LNCaP clone FGC (cell line): ENCODE measurements around the gene YWHAE.

Experiments
- DNase-seq: peaks from one replicate; pipeline ENCODE4 v3.0.0-alpha.2; 2011; ENCODE audit warnings: low read depth
- H3K4me3 ChIP-seq: 2 replicates; pipeline ENCODE4 v1.5.1; 2011; ENCODE audit warnings: mild to moderate bottlenecking, low read depth, low read length, control low read depth
- TF ChIP-seq, protein P1 (sequence below): IDR thresholded peaks from 2 replicates; pipeline ENCODE4 v1.5.1; 2012; ENCODE audit warnings: mild to moderate bottlenecking; ENCODE audit not compliant: control insufficient read depth, insufficient read depth; ENCODE audit errors: extremely low read depth

The YWHAE gene

DNA sequence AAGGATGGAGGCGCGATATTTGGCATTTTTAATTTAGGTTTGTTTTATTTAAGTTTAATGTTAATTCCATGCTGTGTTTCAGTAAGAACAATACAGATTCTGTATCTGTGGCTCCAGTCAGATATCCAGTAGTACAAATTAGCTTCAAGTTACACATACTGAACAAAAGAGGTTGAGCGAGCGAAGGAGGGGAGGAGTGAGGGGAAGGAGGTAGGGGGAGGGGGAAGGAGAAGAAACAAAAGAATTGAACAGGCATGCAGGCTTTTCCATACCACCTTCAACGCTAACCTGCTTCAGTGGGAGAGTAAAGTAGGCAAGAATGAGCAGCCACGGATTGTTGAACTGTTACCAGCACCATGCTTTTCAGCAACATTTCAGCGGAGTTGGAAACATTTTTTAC, 55.5 kb downstream of the YWHAE start:
- TF ChIP-seq, protein P1, sequence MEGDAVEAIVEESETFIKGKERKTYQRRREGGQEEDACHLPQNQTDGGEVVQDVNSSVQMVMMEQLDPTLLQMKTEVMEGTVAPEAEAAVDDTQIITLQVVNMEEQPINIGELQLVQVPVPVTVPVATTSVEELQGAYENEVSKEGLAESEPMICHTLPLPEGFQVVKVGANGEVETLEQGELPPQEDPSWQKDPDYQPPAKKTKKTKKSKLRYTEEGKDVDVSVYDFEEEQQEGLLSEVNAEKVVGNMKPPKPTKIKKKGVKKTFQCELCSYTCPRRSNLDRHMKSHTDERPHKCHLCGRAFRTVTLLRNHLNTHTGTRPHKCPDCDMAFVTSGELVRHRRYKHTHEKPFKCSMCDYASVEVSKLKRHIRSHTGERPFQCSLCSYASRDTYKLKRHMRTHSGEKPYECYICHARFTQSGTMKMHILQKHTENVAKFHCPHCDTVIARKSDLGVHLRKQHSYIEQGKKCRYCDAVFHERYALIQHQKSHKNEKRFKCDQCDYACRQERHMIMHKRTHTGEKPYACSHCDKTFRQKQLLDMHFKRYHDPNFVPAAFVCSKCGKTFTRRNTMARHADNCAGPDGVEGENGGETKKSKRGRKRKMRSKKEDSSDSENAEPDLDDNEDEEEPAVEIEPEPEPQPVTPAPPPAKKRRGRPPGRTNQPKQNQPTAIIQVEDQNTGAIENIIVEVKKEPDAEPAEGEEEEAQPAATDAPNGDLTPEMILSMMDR: no peak
- no peak for DNase-seq
- H3K4me3 ChIP-seq: no peak overlapping the region

DNA sequence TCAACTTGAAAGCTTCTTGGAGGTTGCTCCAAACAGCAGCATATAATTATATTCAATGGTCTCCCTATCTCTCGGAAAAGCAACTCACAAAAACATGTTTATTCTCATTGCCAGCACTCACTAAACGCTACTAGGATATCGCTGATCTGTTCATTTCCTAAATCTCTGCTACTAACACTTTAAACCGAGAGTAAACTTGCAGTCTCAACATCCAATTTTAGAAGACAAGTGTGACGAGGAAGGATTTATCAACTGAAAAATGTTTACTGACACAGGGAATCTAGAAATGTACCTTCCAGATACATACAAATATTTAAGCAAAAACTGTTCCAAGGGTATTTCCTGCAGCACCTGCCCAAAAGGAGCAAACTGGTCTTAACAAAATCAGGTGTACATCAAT, 56.5 kb downstream of the YWHAE start:
- H3K4me3 ChIP-seq: no peak overlapping the region
- no peak for DNase-seq
- TF ChIP-seq, protein P1: no peak

- H3K4me3 ChIP-seq: no peak overlapping the region
- DNase-seq: no peak
- TF ChIP-seq, protein P1: no peak
Measured at GRCh38 chr17:1340371-1340770, 59.7 kb downstream of the YWHAE start.

DNA sequence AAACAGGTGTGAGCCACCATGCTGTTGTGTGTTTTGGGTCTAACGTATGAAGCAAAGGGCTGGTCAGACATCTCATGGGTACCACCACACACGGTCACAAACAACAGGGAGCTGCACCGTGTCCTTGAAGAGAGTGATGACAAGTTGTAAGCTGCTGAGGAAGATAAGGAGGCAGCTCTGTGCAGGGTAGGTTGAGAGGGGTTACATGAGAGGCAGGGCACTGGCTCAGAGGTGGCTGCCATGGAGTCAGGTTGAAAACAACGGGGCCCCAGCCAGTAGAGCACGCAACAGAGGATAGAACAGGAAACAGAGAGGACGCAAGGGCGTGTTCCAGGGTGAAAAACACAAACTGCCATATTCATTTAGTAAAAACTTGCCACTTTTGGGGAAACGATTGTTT, 68.3 kb downstream of the YWHAE start:
- TF ChIP-seq, protein P1: no peak
- DNase-seq: no peak
- H3K4me3 ChIP-seq: no peak overlapping the region

DNA sequence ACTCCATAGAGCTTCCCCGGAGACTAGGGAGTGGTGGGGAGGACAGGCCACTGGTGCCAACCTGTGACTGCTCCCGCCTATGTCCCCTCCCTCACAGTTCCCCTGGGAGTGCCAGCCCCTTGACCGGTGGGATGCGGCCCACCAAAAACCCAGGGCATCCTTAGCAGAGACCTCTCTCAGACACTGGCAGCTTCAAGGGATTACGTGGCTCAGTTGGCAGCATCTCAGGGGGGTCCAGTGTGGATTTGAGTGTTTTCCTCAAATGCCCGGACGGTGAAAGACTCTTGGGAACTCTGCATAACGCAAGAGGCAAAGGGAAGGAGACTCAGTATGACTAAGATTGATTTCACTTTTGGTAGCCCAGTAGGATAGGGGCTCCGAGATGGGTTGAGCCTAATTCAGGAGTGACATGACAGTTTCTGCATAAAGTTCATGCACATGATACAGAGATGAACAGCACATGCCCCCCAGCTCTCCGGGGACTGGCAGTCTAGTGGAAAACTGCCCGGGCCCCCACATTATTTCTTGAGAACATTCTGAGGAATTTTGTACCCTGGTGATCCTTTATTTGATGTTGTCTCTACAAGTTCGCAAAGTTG, 70.2 kb downstream of the YWHAE start:
- DNase-seq: no peak
- H3K4me3 ChIP-seq: no peak overlapping the region
- TF ChIP-seq, protein P1: no peak

DNA sequence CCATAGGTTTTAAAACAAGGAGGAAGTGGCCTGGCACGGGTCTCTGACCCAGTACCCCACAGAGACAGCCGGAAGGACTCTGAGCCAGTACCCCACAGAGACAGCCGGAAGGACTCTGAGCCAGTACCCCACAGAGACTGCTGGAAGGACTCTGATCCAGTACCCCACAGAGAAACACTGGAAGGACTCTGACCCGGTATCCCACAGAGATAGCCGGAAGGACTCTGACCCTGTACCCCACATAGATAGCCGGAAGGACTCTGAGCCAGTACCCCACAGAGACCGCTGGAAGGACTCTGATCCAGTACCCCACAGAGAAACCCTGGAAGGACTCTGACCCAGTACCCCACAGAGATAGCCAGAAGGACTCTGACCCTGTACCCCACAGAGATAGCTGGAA, 71.6 kb downstream of the YWHAE start:
- DNase-seq: no peak
- TF ChIP-seq, protein P1: no peak
- no peak overlapping the region for H3K4me3 ChIP-seq

DNA sequence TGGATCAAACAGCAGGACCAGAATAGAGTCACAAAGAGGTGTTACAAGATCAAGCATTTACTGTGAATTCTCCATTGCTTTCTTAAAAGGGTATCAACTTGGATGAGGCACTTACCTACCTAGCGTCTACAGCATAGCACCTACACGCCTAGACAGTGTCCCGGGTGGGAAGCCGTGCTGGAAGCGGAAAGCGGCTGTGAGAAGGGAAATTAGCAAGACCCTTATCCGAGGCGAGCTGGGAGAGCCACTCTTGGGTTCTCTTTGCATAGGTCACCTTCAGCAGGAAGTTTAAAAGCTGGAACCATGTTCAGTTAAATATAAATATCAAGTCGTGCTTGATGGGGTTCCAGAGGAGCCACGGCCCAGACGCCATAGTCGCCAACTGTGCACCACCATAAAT, 74.3 kb downstream of the YWHAE start:
- H3K4me3 ChIP-seq: no peak overlapping the region
- TF ChIP-seq, protein P1: no peak
- DNase-seq: no peak
